ENCODE measurements around the gene CLASP1. TPM values are rescaled to one million over a fixed set of nuclear protein-coding genes. Genes with fewer than 3 reads are reported as not detected.

The CLASP1 gene
- total RNA-seq, 1 donor from 2014 or later: 64.4 TPM

DNA sequence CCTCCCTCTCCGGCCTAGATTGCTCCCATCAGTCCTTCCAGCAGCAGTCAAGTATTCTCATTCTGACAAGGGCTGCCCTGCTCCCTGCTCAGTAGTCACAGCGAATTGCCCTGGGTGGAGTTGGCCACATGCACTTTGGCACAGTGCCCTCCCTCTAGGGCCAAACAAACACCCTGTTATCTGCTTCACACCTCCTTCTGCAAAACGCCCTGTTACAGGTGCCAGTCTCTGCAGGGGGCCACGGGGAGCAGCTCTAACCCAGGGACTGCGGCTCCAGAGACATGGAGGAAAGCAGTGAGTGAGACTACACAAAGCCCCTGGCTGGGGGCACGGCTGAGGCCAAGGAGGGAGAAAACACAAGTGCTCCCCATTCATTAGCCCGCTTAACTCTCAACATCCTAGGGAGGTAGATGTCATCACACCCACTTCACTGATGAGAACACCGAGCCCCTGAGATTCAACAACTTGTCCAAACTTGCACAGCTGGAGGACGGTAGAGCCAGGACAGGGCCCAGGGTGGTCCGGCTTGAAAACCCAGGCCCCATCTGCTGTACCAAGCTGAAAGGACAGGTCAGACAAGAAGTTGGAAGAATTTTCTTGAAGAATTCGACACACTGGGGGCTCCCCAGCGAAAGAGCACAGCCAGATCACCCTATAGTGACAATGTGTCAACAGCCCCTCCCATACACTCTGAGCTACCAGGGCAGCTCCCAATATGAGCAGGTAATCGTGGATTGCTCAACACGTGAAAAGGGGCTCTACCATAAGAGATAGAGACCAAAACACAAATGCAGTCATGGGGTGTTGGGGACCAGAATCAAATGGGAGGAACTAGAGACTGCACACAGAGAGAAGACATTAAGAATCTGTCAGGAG, 355.6 kb downstream of the CLASP1 start:
- no peak for DNase-seq (ENCODE audit: low spot score)

DNA sequence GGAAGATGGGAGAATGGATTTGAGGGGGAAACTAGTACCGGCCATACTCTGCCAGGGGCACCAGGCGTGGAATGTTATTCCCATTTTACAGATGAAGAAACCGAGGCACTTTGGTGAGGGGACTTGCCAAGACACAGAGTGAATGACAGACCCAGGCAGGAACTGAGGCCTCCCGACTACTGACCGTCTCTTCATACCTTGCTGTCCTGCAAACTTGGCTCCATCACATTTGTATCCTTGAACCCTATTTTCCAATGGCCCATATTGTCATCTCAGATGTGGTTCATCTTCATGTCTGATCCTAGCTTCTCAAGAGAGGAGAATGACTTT, 358.0 kb downstream of the CLASP1 start:
- DNase-seq (ENCODE audit: low spot score): no peak

GRCh38 chr2:121289271-121289670, 360.0 kb downstream of the CLASP1 start:
- no peak for DNase-seq (ENCODE audit: low spot score)

GRCh38 chr2:121288454-121289231, 360.6 kb downstream of the CLASP1 start:
- DNase-seq (ENCODE audit: low spot score): no peak

GRCh38 chr2:121287956-121288355, 361.3 kb downstream of the CLASP1 start:
- DNase-seq (ENCODE audit: low spot score): no peak

Other genes with a start within 250 kb of the CLASP1 start
- not detected for gene RNU4ATAC, start 118.6 kb downstream of the CLASP1 start, total RNA-seq
- 43.6 TPM for gene NIFK, start 87.4 kb upstream of the CLASP1 start, total RNA-seq
- 50.1 TPM for gene TSN, start 106.2 kb upstream of the CLASP1 start, total RNA-seq